Heart left ventricle (tissue), 13 donors: ENCODE results near the gene ITPR2.

Source experiments
- POLR2A ChIP-seq, 2 donors: fragments of 450-650 bp; IDR thresholded peaks; one replicate each; pipeline ENCODE4 v1.6.1; 2017; ENCODE audit warnings: antibody characterized with exemption in 2 of 2, mild to moderate bottlenecking in 2 of 2, moderate library complexity in 2 of 2
- TF ChIP-seq, protein P1 (sequence below), 12 donors: fragments of 200-600 bp; sonication (generic) in 4 of 12; IDR thresholded peaks; one replicate each; pipeline versions ENCODE4 v1.5.0 to v1.8.0; 2018 to 2022; ENCODE audit warnings: antibody characterized with exemption in 12 of 12, mild to moderate bottlenecking in 5 of 12
- donor health status: ischemic (EF 13 %, LVEDD 7.1; RV severe dilation, severe dysfunction).
- donor health status: DM: no; HTN: yes; CAD: no.
- donor health status: DM: no; HTN: no; CAD: no.
- donor health status: ischemic (EF 25% LVEDD 6.9; RV normal size, moderate dysfunction).
- donor health status: ischemic (EF 25% LVEDD 5.7; RV mildly dilated, moderate dysfunction).
- donor health status: ischemic (EF 35%, LVEDD 5.7; RV mildly dilated, moderate dysfunction).
- donor health status: nonischemic (EF 11% LVEDD 7.7; RV severe dilation, severe dysfunction).
- donor health status: DM: yes; HTN: yes; CAD: no.
- donor health status: PGD.
- donor health status: ischemic (EF 29% LVEDD 5.4; RV normal size, mild dysfunction).
- donor health status: nonischemic (EF 23%, LVEDD 6.1; RV moderate dilation, normal function).

DNA sequence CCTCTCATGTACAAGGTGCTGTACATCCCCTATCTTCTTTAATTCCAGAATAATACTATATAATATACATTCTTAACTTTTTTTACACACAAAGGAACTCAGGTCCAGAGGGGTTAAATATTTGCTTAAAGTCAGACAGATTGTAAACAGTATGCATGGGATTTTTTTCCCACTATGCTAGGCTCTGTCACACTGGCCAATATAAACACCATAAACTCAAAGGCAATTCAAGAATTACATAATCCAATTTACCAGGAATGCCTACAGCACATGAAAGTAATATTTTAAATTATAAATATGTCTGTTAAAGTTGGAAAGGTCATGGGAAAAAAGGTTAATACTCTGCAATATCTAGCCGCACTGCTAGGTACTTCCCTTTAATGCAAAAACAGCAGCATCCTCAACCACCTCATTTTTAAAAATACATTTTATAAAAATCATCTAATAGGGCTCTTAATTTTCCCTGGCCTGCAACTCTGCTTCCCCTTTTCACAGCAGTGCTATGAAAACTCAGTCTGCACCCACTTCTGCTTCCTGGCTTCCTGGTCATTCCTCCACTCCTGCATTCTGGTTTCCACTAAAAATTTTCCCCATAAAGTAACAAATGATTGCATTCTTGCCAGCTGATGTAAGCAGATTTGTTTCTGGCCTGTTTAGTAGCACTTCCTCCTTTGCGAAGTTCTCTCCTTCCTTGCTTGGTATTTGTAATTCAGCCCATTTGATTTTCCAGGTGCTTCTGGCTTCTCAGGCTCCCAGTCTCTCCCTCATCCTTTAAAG, 128.1 kb downstream of the ITPR2 start:
- TF ChIP-seq, protein P1, sequence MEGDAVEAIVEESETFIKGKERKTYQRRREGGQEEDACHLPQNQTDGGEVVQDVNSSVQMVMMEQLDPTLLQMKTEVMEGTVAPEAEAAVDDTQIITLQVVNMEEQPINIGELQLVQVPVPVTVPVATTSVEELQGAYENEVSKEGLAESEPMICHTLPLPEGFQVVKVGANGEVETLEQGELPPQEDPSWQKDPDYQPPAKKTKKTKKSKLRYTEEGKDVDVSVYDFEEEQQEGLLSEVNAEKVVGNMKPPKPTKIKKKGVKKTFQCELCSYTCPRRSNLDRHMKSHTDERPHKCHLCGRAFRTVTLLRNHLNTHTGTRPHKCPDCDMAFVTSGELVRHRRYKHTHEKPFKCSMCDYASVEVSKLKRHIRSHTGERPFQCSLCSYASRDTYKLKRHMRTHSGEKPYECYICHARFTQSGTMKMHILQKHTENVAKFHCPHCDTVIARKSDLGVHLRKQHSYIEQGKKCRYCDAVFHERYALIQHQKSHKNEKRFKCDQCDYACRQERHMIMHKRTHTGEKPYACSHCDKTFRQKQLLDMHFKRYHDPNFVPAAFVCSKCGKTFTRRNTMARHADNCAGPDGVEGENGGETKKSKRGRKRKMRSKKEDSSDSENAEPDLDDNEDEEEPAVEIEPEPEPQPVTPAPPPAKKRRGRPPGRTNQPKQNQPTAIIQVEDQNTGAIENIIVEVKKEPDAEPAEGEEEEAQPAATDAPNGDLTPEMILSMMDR (IDR thresholded peaks at IDR 0.05): no peak
- no peak for TF ChIP-seq POLR2A (IDR thresholded peaks at IDR 0.05)
